GM23248 (cell line): ENCODE data around the gene SLC5A10.
"Not testable (repeated sequence)": the region's sequence is repeated elsewhere in the genome, so short reads cannot be mapped to it uniquely, and the experiment has no call there.

Experiments used
- EZH2 ChIP-seq: fragments of 200-600 bp; sonication (generic); IDR thresholded peaks from 2 replicates; pipeline ENCODE4 v1.6.1; 2018; ENCODE audit warnings: antibody characterized with exemption, mild to moderate bottlenecking; ENCODE audit not compliant: insufficient read depth, poor library complexity, severe bottlenecking
- EZH2phosphoT487 ChIP-seq: fragments of 200-600 bp; sonication (generic); IDR thresholded peaks from 2 replicates; pipeline ENCODE4 v1.6.1; 2018; ENCODE audit warnings: antibody characterized with exemption, moderate library complexity, mild to moderate bottlenecking, low read depth; ENCODE audit not compliant: insufficient read depth

- TF ChIP-seq EZH2phosphoT487, EZH2: not testable (repeated sequence)
These were observed 103.5 kb downstream of the SLC5A10 start for GRCh38 chr17:19055447-19055846.
